Measurements from ENCODE around the gene ACOX1. TPM values are rescaled to one million over a fixed set of nuclear protein-coding genes. Genes with fewer than 3 reads are reported as not detected.

Gene ACOX1
- total RNA-seq, 1 experiment from 2014 or later: 22.5 TPM

DNA sequence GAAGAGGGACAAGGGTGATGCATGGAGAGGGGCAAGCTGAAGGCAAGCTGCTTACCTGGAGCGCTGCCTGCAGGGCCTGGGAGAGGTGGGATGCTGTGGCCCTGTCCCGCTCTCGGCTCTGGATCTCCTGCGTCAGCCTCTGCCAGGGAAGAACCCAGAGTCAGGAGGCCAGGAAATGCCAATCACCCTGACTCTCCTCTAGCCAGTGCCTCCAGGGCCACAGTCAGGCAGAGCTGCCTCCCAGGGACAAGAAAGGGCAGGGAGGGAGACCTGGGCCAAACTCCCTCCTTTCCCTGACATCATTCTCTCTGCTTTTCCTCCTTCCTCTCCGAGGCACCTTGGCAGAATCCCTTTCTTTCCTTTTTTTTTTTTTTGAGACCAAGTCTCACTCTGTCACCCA lies 33.0 kb upstream of the ACOX1 start:
- no peaks in the 10 kb centered on the region for H3K36me3 ChIP-seq (ENCODE audit: insufficient read depth, low read length)
- H3K27ac ChIP-seq (ENCODE audit: low read length): no peak overlapping the region
- peaks cover 9% of the 10 kb centered on the region for H3K4me1 ChIP-seq (ENCODE audit: low read length)
- H3K9me3 ChIP-seq (ENCODE audit: low read length): no peaks in the 10 kb centered on the region
- no peaks in the 10 kb centered on the region for H4K20me1 ChIP-seq (ENCODE audit: insufficient read depth, low read depth, low read length)
- no peak overlapping the region for H3K4me2 ChIP-seq (ENCODE audit: low read depth, low read length, poor library complexity, severe bottlenecking)
- H2AFZ ChIP-seq (ENCODE audit: low read length): no peak overlapping the region
- no peak overlapping the region for H3K4me3 ChIP-seq (ENCODE audit: low read length)
- H3K27me3 ChIP-seq (ENCODE audit: low read length): no peaks in the 10 kb centered on the region
- DNase-seq: no peak
- H3K9ac ChIP-seq (ENCODE audit: low read length): no peak overlapping the region
- no peaks in the 10 kb centered on the region for H3K79me2 ChIP-seq (ENCODE audit: low read length)
- no peaks in the 10 kb centered on the region for H3K9me2 ChIP-seq (replicated peaks; ENCODE audit: insufficient read depth, low read length)

DNA sequence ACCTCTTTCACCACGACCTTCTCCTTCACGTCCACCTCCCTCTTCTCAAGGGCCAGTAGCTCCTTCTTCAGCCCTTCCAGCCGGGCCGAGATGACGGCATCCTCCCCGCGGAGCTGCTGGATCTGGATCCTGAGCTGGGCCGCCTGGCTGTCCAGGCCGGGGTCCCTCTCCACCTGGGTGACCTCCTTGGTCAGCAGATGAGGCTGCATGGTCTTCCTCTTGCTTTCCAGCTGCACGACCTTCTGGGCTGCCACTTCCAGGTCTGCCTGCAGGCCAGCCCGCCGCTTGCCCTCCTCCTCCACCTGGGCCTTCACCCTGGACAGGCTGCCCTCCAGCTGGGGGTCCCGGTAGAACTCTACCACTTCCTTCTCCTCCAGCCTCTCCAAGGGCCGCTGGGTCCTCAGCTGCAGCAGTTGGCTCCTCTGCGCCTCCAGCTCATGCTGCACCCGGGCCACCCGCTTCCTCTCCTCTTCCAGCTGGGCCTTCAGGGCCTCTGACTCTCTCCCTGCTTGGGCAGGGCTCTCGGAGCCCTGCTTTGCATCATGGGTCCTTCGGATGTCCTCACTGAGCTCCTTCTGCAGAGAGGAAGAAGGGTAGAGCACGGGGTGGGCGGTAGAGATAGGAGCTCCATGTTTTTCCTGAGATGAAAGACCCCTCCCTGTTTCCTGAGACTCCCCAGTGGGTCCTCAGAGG lies 31.1 kb upstream of the ACOX1 start:
- Histone ChIP-seq H3K79me2 (ENCODE audit: low read length) (no peaks in the 10 kb centered on the region), H3K4me2 (ENCODE audit: low read depth, low read length, poor library complexity, severe bottlenecking) (no peak overlapping the region), H3K27me3 (ENCODE audit: low read length) (no peaks in the 10 kb centered on the region), H3K4me3 (ENCODE audit: low read length) (no peak overlapping the region), H3K4me1 (ENCODE audit: low read length) (peaks cover 9% of the 10 kb centered on the region), H3K27ac (ENCODE audit: low read length) (no peak overlapping the region), H3K9ac (ENCODE audit: low read length) (no peak overlapping the region), H4K20me1 (ENCODE audit: insufficient read depth, low read depth, low read length) (no peaks in the 10 kb centered on the region), H2AFZ (ENCODE audit: low read length) (no peak overlapping the region), H3K9me3 (ENCODE audit: low read length) (no peaks in the 10 kb centered on the region), H3K36me3 (ENCODE audit: insufficient read depth, low read length) (no peaks in the 10 kb centered on the region), H3K9me2 (replicated peaks; ENCODE audit: insufficient read depth, low read length) (no peaks in the 10 kb centered on the region)
- peak; percentile 56 for DNase-seq

- no peaks in the 10 kb centered on the region for H4K20me1 ChIP-seq (ENCODE audit: insufficient read depth, low read depth, low read length)
- H3K9ac ChIP-seq (ENCODE audit: low read length): no peak overlapping the region
- no peak for DNase-seq
- no peak overlapping the region for H3K4me2 ChIP-seq (ENCODE audit: low read depth, low read length, poor library complexity, severe bottlenecking)
- no peaks in the 10 kb centered on the region for H3K9me3 ChIP-seq (ENCODE audit: low read length)
- no peak overlapping the region for H3K27ac ChIP-seq (ENCODE audit: low read length)
- H3K27me3 ChIP-seq (ENCODE audit: low read length): no peaks in the 10 kb centered on the region
- no peak overlapping the region for H2AFZ ChIP-seq (ENCODE audit: low read length)
- H3K79me2 ChIP-seq (ENCODE audit: low read length): no peaks in the 10 kb centered on the region
- H3K36me3 ChIP-seq (ENCODE audit: insufficient read depth, low read length): no peaks in the 10 kb centered on the region
- H3K4me1 ChIP-seq (ENCODE audit: low read length): peaks cover 9% of the 10 kb centered on the region
- H3K9me2 ChIP-seq (replicated peaks; ENCODE audit: insufficient read depth, low read length): no peaks in the 10 kb centered on the region
- no peak overlapping the region for H3K4me3 ChIP-seq (ENCODE audit: low read length)
Observed at GRCh38 chr17:76009447-76009846, 30.5 kb upstream of the ACOX1 start.

DNA sequence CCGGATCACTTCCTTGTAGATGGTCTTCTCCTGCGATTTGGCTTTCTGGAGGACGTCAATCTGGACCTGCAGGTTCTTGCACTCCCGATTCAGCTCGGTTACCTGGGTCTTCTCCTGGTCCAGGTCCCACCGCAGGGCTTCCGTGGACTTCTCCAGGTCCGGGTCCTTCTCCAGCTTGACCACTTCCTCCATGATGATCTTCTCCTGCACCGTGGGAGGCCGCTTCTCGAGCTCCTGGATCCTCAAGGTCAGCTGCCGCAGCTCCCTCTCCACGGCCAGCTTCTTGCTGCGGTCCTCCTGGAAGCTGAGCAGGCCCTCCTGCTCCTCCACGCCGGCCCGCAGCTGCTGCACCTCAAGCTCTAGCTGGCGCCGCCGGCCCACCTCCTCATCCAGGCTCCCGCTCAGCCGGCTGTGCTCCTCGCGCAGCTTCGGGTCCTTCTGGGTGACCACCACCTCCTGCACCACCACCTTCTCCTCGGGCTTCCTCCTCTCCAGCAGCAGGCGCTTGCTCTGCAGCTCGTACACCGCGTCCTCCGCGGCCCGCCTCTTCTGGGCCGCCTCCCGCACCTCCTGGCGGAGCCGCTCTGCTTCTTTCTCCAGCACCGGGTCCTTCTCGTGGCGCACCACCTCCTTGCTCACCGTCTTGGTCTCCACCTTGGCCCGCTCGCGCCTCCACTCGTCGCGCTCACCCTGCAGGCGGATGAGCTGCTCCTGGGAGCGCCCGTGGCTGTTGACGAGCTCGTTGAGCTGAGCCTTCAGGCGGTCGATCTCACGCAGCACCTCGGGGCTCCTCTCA lies 29.9 kb upstream of the ACOX1 start:
- Histone ChIP-seq H3K9me2 (replicated peaks; ENCODE audit: insufficient read depth, low read length) (no peaks in the 10 kb centered on the region), H3K4me3 (ENCODE audit: low read length) (no peak overlapping the region), H3K9ac (ENCODE audit: low read length) (no peak overlapping the region), H3K4me1 (ENCODE audit: low read length) (peaks cover 7% of the 10 kb centered on the region), H4K20me1 (ENCODE audit: insufficient read depth, low read depth, low read length) (no peaks in the 10 kb centered on the region), H2AFZ (ENCODE audit: low read length) (no peak overlapping the region), H3K4me2 (ENCODE audit: low read depth, low read length, poor library complexity, severe bottlenecking) (no peak overlapping the region), H3K36me3 (ENCODE audit: insufficient read depth, low read length) (no peaks in the 10 kb centered on the region), H3K27me3 (ENCODE audit: low read length) (no peaks in the 10 kb centered on the region), H3K27ac (ENCODE audit: low read length) (no peak overlapping the region), H3K79me2 (ENCODE audit: low read length) (no peaks in the 10 kb centered on the region), H3K9me3 (ENCODE audit: low read length) (no peaks in the 10 kb centered on the region)
- no peak for DNase-seq

DNA sequence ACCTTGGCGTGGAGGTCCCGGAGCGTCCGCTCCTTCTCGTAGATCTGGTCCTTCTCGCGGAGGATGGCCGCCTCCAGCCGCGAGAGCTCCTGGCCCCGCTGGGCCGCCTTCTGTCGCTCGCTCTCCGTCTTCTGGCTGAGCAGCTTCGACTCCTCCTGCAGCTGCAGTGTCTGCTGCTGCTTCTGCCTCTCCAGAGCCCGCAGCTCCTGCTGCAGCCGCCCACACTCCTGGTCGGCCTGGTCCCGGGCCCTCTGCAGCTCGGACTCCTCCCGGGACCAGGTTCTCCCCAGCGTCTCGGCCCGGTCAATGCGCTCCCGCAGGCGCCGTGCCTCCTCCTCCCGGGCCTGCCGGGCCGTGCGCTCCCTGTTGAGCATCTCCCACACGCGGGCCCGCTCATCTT lies 29.2 kb upstream of the ACOX1 start:
- H3K9me3 ChIP-seq (ENCODE audit: low read length): no peaks in the 10 kb centered on the region
- no peaks in the 10 kb centered on the region for H3K79me2 ChIP-seq (ENCODE audit: low read length)
- H3K9me2 ChIP-seq (replicated peaks; ENCODE audit: insufficient read depth, low read length): no peaks in the 10 kb centered on the region
- peaks cover 7% of the 10 kb centered on the region for H3K4me1 ChIP-seq (ENCODE audit: low read length)
- no peaks in the 10 kb centered on the region for H3K36me3 ChIP-seq (ENCODE audit: insufficient read depth, low read length)
- H3K9ac ChIP-seq (ENCODE audit: low read length): no peak overlapping the region
- no peak overlapping the region for H3K4me2 ChIP-seq (ENCODE audit: low read depth, low read length, poor library complexity, severe bottlenecking)
- H3K27ac ChIP-seq (ENCODE audit: low read length): no peak overlapping the region
- no peak overlapping the region for H3K4me3 ChIP-seq (ENCODE audit: low read length)
- H2AFZ ChIP-seq (ENCODE audit: low read length): no peak overlapping the region
- no peak for DNase-seq
- no peaks in the 10 kb centered on the region for H3K27me3 ChIP-seq (ENCODE audit: low read length)
- H4K20me1 ChIP-seq (ENCODE audit: insufficient read depth, low read depth, low read length): no peaks in the 10 kb centered on the region

DNA sequence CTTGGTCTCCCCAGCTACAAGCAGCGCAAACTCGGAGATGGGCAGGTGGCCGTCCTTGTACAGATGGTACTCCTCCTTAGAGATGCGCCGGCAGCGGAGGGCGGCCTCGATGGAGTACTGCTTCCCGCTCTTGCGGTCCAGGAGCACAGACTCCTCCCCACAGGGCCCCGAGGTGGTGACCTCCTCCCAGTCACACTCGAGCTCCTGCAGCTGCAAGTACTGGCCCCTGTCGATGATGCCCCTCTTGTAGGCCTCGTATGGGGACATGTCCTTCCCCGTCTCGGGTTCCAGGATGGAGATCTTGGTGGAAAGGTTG lies 28.8 kb upstream of the ACOX1 start:
- no peaks in the 10 kb centered on the region for H3K36me3 ChIP-seq (ENCODE audit: insufficient read depth, low read length)
- H3K27ac ChIP-seq (ENCODE audit: low read length): no peak overlapping the region
- no peaks in the 10 kb centered on the region for H4K20me1 ChIP-seq (ENCODE audit: insufficient read depth, low read depth, low read length)
- DNase-seq: no peak
- H3K79me2 ChIP-seq (ENCODE audit: low read length): no peaks in the 10 kb centered on the region
- H2AFZ ChIP-seq (ENCODE audit: low read length): no peak overlapping the region
- no peak overlapping the region for H3K4me3 ChIP-seq (ENCODE audit: low read length)
- H3K9me3 ChIP-seq (ENCODE audit: low read length): no peaks in the 10 kb centered on the region
- H3K9me2 ChIP-seq (replicated peaks; ENCODE audit: insufficient read depth, low read length): no peaks in the 10 kb centered on the region
- no peak overlapping the region for H3K4me2 ChIP-seq (ENCODE audit: low read depth, low read length, poor library complexity, severe bottlenecking)
- no peak overlapping the region for H3K9ac ChIP-seq (ENCODE audit: low read length)
- H3K27me3 ChIP-seq (ENCODE audit: low read length): no peaks in the 10 kb centered on the region
- peaks cover 7% of the 10 kb centered on the region for H3K4me1 ChIP-seq (ENCODE audit: low read length)

- H4K20me1 ChIP-seq (ENCODE audit: insufficient read depth, low read depth, low read length): no peaks in the 10 kb centered on the region
- no peak overlapping the region for H3K4me3 ChIP-seq (ENCODE audit: low read length)
- H3K9me3 ChIP-seq (ENCODE audit: low read length): no peaks in the 10 kb centered on the region
- no peak for DNase-seq
- no peaks in the 10 kb centered on the region for H3K79me2 ChIP-seq (ENCODE audit: low read length)
- no peaks in the 10 kb centered on the region for H3K9me2 ChIP-seq (replicated peaks; ENCODE audit: insufficient read depth, low read length)
- no peak overlapping the region for H2AFZ ChIP-seq (ENCODE audit: low read length)
- no peaks in the 10 kb centered on the region for H3K27me3 ChIP-seq (ENCODE audit: low read length)
- H3K4me1 ChIP-seq (ENCODE audit: low read length): peaks cover 7% of the 10 kb centered on the region
- no peak overlapping the region for H3K4me2 ChIP-seq (ENCODE audit: low read depth, low read length, poor library complexity, severe bottlenecking)
- H3K36me3 ChIP-seq (ENCODE audit: insufficient read depth, low read length): no peaks in the 10 kb centered on the region
- no peak overlapping the region for H3K9ac ChIP-seq (ENCODE audit: low read length)
- no peak overlapping the region for H3K27ac ChIP-seq (ENCODE audit: low read length)
Observed at GRCh38 chr17:76007131-76007849, 28.3 kb upstream of the ACOX1 start.
